ENCODE results near the gene LIPG. TPM values are rescaled to one million over a fixed set of nuclear protein-coding genes. Genes with fewer than 3 reads are reported as not detected.

The LIPG gene
- total and polyA plus RNA-seq, 2 of the 13 experiments (the other 11 are each of a cell fraction or from before 2014, with no cell fraction given): 0.96 to 10.8 TPM

DNA sequence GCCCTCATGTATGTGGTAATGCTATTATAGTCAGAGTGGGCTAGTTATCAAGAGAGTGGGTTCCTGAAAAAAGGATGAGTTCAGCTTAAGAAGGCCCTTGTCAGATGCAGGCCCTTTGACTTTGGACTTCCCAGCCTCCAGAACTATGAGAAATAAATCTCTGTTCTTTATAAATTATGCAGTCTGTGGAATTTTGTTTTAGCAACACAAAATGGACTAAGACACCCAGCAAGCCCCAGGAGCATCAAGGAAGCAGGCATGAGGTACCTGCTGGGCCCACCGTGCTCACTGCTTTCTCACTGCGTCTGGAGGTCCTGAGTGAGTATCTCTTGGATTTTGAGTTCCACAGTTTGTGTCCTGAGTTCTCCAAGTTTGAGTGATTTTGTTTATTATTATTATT lies 35.9 kb upstream of the LIPG start (continued):
- TF ChIP-seq, protein P1, sequence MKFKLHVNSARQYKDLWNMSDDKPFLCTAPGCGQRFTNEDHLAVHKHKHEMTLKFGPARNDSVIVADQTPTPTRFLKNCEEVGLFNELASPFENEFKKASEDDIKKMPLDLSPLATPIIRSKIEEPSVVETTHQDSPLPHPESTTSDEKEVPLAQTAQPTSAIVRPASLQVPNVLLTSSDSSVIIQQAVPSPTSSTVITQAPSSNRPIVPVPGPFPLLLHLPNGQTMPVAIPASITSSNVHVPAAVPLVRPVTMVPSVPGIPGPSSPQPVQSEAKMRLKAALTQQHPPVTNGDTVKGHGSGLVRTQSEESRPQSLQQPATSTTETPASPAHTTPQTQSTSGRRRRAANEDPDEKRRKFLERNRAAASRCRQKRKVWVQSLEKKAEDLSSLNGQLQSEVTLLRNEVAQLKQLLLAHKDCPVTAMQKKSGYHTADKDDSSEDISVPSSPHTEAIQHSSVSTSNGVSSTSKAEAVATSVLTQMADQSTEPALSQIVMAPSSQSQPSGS (CRISPR knock-in tag; IDR thresholded peaks at IDR 0.05): no peak
- TF ChIP-seq MLLT10 (CRISPR knock-in tag; IDR thresholded peaks at IDR 0.05): no peak

DNA sequence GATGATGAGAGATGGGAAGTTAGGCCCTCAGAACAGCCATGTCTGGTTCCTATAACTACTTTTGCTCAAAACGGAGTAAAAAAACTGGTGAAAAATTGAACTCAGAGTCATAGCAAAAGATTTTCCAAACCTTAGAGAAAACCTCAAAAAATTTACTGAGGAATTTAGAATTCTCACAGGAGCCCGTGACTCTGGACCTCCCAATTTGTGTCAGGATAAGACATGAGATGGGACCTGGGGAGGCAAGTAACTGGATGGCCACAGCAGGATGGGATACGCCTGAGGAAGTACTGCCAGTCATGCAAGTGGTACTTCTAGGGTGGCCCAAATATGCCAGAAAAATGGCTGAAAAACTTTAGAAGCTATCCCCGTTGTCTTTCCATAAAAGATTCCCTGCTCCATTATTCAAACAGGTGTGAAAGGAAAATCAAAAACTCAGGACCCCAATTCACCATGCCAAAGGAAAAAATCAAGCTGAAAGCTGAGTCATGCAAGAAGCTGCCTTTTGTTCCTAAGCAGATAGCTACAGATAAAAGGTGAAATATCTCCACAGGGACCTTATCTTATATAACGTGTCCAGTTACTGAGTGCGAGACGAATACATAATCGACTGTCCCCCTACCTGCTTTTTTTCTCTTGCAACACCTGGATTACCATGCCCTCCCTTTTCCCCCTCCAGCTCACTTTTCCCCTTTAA lies 34.1 kb upstream of the LIPG start:
- no peaks in the 10 kb centered on the region for H3K9me3 ChIP-seq (ENCODE audit: low read length)
- H3K4me3 ChIP-seq (replicated peaks in 1 of 3; ENCODE audit: insufficient read depth in 1 of 3, low read depth in 2 of 3, low read length in 3 of 3): no peak overlapping the region
- no peaks in the 10 kb centered on the region for H3K36me3 ChIP-seq (replicated peaks in 1 of 2; ENCODE audit: control insufficient read depth in 1 of 2, insufficient read depth in 2 of 2, low read length in 2 of 2)
- ATAC-seq: no peak
- BruUV-seq (replicated peaks): no TSS peak
- no peak overlapping the region for H3K4me2 ChIP-seq (ENCODE audit: low read depth, low read length)
- intact Hi-C loops (cut with micrococcal nuclease; ENCODE audit: unreplicated experiment): no loop called here
- H3K79me2 ChIP-seq (ENCODE audit: insufficient read depth, low read length): no peaks in the 10 kb centered on the region
- POLR2A ChIA-PET: no interaction called here
- H3K27me3 ChIP-seq (ENCODE audit: control insufficient read depth in 1 of 2, insufficient read depth in 2 of 2, low read length in 2 of 2): no peaks in the 10 kb centered on the region; a peak in 1 of 5 replicates
- no peak for FAIRE-seq
- H3K9ac ChIP-seq (ENCODE audit: insufficient read depth, low read depth, low read length): no peak overlapping the region
- no peak for DNase-seq (ENCODE audit: low spot score)
- CTCF ChIA-PET (ENCODE audit: low intra/inter-chr PET ratio, low total read pairs): no interaction called here
- no peaks in the 10 kb centered on the region for H4K20me1 ChIP-seq (ENCODE audit: insufficient read depth, low read length)
- H3K27ac ChIP-seq (ENCODE audit: extremely low read length, insufficient read depth, low read length): no peak overlapping the region
- H2AFZ ChIP-seq (ENCODE audit: low read length): no peak overlapping the region
- in situ Hi-C loops (cut with HindIII; ENCODE audit: extremely low pct_ligation_motif_present, low pct_unique_long_range_greater_than_20kb): no loop called here
- 23% methylated on average over 8 of the region's 8 CpGs for WGBS (ENCODE audit: low lambda C conversion rate)
- peaks cover 15% of the 10 kb centered on the region for H3K4me1 ChIP-seq (ENCODE audit: insufficient read depth, low read length)
- TF ChIP-seq ZNF446 (CRISPR knock-in tag; IDR thresholded peaks at IDR 0.05): no peak
- TF ChIP-seq, protein P2, sequence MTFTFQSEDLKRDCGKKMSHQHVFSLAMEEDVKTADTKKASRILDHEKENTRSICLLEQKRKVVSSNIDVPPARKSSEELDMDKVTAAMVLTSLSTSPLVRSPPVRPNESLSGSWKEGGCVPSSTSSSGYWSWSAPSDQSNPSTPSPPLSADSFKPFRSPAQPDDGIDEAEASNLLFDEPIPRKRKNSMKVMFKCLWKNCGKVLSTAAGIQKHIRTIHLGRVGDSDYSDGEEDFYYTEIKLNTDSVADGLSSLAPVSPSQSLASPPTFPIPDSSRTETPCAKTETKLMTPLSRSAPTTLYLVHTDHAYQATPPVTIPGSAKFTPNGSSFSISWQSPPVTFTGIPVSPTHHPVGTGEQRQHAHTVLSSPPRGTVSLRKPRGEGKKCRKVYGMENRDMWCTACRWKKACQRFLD (CRISPR knock-in tag; IDR thresholded peaks at IDR 0.05; ENCODE audit: borderline replicate concordance): no peak
- TF ChIP-seq NCOA5 (CRISPR knock-in tag; IDR thresholded peaks at IDR 0.05): no peak
- TF ChIP-seq, protein P3, sequence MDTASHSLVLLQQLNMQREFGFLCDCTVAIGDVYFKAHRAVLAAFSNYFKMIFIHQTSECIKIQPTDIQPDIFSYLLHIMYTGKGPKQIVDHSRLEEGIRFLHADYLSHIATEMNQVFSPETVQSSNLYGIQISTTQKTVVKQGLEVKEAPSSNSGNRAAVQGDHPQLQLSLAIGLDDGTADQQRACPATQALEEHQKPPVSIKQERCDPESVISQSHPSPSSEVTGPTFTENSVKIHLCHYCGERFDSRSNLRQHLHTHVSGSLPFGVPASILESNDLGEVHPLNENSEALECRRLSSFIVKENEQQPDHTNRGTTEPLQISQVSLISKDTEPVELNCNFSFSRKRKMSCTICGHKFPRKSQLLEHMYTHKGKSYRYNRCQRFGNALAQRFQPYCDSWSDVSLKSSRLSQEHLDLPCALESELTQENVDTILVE (CRISPR knock-in tag; IDR thresholded peaks at IDR 0.05): no peak
- TF ChIP-seq ZNF746 (CRISPR knock-in tag; IDR thresholded peaks at IDR 0.05): no peak
- TF ChIP-seq ZNF468 (CRISPR knock-in tag; IDR thresholded peaks at IDR 0.05): no peak
- no peak for TF ChIP-seq POLR2G (IDR thresholded peaks at IDR 0.05; ENCODE audit: low read depth, low read length)
- TF ChIP-seq, protein P4, sequence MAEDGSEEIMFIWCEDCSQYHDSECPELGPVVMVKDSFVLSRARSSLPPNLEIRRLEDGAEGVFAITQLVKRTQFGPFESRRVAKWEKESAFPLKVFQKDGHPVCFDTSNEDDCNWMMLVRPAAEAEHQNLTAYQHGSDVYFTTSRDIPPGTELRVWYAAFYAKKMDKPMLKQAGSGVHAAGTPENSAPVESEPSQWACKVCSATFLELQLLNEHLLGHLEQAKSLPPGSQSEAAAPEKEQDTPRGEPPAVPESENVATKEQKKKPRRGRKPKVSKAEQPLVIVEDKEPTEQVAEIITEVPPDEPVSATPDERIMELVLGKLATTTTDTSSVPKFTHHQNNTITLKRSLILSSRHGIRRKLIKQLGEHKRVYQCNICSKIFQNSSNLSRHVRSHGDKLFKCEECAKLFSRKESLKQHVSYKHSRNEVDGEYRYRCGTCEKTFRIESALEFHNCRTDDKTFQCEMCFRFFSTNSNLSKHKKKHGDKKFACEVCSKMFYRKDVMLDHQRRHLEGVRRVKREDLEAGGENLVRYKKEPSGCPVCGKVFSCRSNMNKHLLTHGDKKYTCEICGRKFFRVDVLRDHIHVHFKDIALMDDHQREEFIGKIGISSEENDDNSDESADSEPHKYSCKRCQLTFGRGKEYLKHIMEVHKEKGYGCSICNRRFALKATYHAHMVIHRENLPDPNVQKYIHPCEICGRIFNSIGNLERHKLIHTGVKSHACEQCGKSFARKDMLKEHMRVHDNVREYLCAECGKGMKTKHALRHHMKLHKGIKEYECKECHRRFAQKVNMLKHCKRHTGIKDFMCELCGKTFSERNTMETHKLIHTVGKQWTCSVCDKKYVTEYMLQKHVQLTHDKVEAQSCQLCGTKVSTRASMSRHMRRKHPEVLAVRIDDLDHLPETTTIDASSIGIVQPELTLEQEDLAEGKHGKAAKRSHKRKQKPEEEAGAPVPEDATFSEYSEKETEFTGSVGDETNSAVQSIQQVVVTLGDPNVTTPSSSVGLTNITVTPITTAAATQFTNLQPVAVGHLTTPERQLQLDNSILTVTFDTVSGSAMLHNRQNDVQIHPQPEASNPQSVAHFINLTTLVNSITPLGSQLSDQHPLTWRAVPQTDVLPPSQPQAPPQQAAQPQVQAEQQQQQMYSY (CRISPR knock-in tag; IDR thresholded peaks at IDR 0.05): no peak
